Renal cortex interstitium (tissue), 11 donors: ENCODE results near the gene SNX25. TPM values are rescaled to one million over a fixed set of nuclear protein-coding genes. Genes with fewer than 3 reads are reported as not detected.
"Not testable (repeated sequence)": the region's sequence is repeated elsewhere in the genome, so short reads cannot be mapped to it uniquely, and the experiment has no call there.

Source experiments
- DNase-seq, 11 donors: peaks; one replicate each; pipeline ENCODE4 v3.0.0-alpha.2; 2013; ENCODE audit warnings: low read depth in 9 of 11, low spot score in 4 of 11; ENCODE audit errors: extremely low read depth in 1 of 11
- polyA plus RNA-seq, 3 donors: library from polyadenylated mRNA; unstranded; fragments of 120-200 nt; gene quantifications; one replicate each; pipeline ENCODE4 v1.2.1, GENCODE V29; 2013; ENCODE audit not compliant: insufficient read length in 3 of 3

Gene SNX25
- polyA plus RNA-seq, 3 donors = 21.6 to 27.0 (median 25.6) TPM

DNA sequence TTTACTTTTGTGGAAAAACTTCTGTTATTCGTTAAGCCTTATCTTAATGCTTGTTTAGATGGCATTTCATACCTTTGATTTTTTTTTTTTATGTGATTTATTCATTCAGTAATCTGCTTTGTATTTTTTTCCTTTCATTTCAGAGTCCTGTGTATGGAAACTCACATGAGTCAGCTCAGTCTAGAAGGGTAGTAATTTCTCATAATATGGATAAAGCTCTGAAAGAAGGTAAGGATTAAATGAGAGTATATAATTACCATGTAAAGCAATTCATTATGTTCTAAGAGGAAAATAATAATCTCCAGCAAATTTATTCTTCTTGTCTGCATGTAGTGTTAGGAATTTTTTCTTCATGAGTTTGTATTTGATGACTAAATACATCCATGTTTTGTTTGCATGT, 37.8 kb downstream of the SNX25 start:
- DNase-seq = no peak

DNA sequence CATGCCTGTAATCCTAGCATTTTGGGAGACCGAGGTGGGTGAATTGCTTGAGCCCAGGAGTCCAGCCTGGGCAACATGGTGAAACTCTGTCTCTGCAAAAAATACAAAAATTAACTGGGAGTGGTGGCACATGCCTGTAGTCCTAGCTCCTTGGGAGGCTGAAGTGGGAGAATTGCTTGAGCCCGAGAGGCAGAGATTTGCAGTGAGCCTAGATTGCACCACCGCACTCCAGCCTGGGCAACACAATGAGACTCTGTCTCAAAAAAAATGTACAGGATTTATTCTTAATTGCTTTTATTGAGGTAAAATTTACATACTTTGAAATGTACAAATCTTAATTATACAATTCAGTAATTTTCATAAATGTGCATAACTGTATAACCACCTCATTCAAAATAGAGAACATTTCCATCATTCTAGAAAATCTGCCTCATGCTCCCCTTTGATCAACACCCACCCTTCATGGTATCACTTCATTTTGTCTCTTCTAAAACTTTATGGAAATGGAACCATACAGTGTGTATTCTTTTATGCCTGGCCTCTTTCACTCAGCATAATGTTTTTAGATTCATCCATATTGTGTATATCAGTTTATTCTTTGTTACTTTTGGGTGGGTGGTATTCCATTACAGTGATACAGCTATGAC, 39.1 kb downstream of the SNX25 start:
- DNase-seq = no peak

DNA sequence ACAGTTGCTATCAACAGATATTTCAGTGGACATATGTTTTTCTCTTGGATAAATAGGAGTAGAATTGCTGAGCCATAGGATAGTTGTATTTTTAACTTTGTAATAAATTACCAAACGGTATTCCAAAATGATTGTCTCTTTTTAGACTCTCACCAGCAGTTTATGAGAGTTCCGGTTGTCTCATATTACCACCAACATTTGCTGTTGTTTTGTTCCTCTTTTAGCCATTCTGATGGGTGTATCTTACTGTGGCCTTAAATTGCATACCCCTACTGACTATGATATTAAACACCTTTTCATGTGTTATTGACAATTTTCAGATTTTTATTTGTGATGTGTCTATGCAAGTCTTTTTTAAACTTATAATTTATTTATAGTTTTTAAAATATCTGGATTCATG, 39.7 kb downstream of the SNX25 start:
- DNase-seq = no peak

DNA sequence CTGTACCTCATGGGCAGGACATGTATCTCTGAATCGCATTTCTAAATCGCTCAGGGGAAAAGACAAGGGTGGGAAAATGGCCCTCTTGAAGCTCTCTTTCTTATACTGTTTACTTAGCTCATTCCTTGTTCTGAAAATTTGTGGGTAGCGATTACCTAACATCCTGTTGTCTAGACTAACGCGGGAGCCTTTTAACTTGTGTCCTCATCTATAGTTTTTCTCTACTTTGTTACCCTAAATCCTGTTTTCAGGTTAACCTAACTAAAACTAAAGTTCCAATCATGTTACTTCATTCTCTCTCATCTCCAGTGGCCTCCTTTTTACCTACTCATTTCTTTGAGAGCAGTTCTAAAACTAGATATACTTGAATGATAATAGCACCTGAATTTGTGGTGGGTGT, 45.0 kb downstream of the SNX25 start:
- DNase-seq = no peak

DNA sequence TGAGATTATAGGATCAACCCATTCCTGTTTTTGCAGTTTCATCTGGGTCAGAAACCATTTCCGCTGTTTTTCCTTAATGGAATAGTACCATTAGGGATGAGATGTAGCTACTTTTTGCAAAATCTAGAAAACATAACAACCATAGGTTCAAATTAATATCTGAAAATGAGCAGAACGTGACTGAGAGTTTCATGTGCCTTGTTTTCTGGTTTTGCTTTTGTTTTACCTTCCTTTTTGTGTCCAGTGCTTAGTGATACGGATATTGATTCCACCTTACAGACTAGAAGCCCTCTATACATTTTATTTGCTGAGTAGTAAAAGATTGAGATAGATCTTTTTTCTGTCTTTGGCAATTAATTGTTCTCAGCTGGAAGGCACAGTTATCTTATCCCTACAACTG, 46.5 kb downstream of the SNX25 start:
- DNase-seq = no peak

DNA sequence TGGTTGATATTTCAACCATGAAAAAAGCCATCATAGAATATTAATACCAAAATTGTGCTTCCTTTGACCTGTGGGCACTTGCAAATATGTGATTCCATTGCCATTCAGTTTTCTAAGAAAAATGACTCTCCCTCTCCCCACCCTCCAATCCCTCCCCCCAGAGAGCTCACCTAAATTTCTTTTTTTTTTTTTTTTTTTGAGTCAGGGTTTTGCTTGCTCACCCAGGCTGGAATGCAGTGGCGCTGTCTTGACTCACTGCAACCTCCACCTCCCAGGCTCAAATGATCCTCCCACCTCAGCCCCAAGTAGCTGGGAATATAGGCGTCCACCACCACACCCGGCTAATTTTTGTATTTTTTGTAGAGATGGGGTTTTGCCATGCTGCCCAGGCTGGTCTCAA, 47.0 kb downstream of the SNX25 start:
- DNase-seq = no peak

DNA sequence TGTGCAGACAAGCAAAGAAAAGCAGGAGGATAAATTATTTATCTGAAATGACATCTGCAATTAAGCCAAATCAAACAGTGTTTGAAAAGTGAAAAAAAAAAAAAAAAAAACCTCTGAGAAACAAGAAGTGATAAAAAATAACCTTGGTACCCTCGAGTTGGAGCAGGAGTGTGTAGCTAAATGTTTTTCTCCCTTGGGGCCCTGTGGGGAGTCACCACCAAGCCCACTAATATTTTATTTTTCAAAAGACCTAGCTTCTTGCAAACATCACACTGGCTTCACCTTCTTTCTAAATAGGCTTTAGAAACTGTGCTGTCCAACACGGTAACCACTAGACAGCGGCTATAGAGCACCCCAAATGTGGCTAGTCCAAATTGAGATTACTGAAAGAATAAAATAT, 47.7 kb downstream of the SNX25 start:
- no peak for DNase-seq

DNA sequence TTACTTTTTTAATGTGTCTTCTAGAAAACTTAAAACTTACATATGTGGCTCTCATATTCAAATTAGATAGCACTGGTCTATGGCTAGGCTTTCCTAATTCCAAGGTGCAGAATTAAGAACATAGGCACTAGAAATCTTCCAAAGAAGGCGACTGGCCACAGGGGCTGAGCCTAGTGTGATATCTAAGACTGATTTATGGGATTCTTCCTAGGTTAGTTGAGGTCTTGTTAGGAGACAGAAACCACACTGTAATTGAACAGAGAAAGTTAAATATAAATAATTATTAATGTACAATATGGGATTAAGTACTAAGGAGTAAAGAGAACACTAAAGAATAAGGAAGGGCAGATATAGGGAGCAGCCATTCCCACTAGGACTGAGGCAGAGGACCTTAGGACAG, 48.3 kb downstream of the SNX25 start:
- DNase-seq = no peak

DNA sequence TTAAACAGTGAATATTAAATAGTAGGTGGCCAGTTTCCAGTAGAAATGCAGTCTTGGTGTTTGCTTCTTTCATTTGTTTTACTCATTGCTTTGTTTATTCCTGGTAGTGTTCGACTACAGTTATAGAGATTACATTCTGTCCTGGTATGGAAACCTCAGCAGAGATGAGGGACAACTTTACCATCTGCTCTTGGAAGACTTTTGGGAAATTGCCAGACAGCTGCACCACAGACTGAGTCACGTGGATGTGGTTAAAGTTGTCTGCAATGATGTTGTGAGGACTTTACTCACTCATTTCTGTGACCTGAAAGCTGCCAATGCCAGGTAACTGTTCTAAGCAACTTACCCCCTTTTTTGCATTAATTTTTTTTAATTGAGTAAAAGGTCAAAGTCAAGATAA, 49.3 kb downstream of the SNX25 start:
- not testable (repeated sequence) for DNase-seq

DNA sequence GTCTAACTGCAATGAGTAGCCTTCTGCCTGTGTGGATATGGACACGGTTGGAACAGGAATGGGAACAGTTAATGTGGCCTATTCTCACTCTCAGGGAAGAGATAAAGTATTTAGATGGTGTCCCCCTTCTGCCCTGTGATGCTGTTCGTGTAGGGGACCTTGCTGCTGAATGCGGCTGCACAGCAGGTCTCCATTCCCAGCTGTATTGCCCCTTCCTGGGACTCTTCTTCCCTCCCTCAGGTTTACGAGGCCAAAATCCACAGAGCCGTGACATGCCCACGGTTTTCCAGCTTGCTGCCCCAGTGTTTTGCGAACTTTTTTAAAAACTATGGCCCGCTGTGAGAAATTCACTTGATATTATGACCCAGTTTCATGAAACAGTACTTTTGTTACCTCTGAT, 50.3 kb downstream of the SNX25 start:
- DNase-seq = no peak

DNA sequence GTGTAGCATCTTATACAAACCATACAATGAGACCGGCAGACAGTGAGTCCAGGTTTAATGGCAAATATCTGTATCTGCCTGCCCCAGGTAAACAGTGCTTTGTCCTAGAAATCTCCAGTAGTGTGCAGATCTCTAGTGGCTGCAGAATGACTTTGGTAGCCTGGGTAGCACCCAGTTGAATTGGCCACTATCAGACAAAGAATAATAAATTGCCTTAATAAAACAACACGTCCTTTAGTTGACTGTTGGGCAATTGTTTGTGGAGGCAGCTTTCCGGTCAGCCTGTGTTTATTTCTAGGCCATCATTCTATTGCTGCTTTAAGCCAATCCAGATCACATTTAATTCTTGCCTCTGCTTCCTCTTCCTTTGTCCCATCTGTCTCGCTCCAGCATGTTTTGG, 52.5 kb downstream of the SNX25 start:
- no peak for DNase-seq

DNA sequence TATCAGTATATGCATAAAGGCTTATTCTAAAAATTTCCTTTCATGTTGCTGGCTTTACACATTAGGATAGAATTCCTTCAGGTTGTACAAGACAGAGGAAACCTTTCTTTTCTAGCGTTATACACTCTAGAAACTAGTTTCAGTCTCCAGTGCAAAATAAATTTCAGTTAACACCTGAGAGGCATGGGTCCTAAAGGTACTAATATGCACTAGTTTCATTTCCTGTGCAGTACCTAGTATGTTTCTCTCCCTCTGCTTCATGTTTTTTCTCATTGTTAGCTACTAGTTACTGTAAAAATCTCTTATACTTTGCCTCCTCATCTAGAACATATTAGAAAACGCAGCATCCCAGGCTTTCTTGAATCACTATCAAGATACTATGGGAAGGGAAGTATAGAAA, 54.0 kb downstream of the SNX25 start:
- no peak for DNase-seq

DNA sequence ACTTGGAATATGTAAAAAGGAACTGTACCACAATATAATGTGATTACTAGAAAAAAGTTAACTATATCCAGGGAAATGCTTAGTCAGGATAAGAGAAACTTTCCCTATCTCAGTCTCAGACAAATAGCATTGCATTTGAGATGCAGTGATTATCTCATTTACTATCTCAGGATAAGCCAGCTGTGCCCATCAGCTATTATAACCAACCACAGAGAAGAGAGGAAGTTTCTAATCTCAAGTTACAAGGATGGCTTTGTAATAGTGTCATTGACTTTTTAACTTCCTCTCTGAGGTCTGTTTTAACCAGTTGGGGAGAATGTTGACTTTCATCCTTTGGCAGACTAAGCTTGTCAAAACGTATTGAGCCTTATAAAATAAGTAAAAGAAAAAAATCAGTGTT, 56.5 kb downstream of the SNX25 start:
- no peak for DNase-seq

DNA sequence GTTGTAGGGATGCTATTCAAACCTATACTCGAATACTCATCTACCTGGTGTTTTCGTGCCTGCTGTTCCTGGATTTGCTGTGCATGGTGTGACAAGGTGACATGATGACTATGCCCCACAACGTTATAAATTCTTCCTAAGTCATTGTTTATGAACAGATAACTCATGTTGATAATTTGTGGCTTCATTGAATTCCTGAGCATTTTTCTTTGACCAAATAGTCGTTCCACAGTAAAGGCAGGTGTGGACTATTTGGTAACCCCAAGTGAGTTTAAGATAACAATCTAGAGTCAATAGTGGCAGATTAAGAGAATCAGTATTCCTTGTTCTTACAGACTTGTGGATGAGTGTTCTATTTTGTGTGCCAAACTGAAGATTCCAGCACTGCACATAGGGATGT, 59.9 kb downstream of the SNX25 start:
- DNase-seq = no peak

DNA sequence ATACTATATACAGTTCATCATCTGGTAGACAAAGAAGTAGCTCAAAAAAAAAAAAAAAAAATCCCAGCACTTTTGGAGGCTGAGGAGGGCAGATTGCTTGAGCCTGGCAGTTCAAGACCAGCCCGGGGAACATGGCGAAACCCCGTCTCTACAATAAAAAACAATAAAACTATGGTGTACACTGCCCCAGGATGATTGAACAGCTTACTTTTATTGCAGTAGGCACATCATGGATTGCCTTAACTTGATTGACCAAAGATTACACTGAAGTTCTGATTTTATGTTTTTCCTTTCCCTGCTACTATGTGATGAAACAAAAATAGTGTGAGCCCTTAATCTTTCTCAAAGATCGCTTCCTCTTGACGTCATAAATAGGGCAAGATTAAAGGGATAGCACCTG, 60.6 kb downstream of the SNX25 start:
- DNase-seq = no peak

DNA sequence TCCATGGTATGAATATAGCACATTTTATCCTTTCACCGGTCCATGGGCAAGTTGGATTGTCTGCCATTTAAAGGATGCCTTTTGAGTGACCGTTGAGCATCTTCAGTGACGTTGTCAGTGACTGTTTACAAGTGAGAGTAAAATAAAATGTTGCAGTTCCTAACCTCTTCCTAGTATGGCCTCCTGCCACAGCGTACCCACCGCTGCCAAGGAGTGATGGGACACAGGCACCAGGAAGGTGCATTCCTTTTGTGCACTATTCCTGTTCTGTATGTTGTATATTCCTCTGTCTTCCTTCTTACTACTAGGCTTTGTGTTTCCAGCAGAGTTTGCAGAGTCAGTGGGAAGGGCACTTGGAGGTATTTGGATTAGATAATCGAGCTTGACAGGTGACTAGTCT, 61.5 kb downstream of the SNX25 start:
- no peak for DNase-seq

DNA sequence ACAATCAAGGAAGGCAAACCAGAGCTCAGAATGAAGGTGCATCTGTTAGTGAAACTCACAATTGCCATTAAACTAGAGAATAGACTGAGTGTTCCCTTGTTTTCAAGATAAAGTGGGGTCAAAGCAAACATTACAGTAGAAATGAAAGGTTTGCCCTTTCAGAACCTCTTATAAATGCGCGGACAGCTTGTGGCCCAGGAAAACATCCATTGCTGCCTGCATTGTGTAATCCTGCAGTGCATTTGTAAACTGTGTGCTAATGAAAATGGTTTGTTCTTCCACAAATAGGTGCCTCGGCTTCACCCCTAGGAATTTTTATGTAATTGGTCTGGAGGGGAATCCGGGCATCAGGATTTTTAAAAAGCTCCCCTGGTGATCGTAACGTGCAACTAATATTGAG, 62.8 kb downstream of the SNX25 start:
- no peak for DNase-seq

DNA sequence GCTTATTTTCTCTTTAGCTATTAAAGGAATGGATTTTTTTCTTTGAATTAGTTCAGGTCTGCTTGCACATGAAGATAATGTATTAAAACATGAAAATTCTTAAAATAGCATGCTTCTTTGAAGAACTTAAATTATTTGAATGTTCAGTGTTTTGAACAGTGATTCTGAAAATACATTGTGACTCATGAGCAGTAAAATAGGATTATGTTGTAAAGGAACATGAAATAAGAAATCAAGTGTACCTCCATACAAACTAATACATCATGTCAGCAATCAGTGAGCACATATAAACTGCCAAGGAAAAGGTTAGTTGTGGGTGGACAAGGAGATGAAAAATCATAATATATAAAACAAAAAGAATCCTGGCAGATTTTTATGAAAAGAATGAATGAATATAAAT, 66.1 kb downstream of the SNX25 start:
- no peak for DNase-seq

DNA sequence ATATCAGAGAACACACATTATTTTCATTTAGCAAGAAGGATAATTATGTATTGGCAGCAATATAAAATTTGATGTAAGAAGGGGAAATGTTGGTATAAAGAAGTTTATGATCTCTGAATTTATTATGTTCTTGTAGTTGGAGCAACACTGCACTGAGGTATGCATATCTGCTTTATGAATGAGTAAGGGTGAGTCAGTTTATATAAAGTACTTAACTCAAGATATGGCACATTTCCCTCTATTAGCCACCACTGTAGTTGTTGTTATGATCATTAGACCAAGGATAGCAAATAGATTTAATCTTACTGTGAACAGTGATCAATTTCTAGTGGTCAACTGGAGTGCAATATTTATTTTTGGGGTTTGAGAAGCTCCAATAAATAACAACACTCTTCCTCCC, 66.6 kb downstream of the SNX25 start:
- DNase-seq = no peak

DNA sequence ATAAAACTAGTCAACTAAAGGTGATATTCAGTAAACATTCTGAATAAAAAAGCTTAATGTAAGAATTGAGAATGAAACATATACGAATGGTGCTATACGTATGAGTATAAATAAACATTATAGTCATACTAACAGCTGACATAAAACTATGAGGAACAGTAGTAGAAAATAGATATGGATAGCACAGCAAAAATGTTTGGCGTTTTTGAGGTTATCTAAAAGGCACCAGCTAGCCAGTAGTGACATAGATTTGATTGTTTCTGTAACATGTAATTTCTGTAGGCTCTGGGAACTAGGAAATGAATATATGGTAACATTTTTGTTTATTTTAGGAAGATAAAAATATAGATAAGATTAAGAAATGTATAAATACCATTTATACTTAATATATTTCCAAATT, 69.3 kb downstream of the SNX25 start:
- no peak for DNase-seq

DNA sequence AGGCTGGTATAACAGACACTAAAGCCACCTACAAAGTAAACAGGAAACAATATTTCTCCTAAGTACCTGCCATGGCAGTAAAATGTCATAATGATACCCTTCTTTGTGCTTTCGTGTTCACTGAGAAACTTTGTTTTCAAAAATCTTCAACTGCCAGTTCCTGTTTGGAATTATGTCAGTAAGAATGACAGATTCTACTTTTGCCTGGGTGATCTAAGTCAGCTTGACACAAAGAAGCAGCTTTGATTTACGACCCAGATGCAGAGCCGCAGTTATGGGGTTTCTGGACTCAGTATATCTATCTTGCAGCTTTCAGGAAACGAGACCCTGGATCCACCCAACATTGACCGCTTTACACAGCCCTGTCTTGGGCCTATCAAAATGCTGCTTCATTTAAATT, 71.2 kb downstream of the SNX25 start:
- peak in 1 of 11 donors; percentile 7 for DNase-seq

DNA sequence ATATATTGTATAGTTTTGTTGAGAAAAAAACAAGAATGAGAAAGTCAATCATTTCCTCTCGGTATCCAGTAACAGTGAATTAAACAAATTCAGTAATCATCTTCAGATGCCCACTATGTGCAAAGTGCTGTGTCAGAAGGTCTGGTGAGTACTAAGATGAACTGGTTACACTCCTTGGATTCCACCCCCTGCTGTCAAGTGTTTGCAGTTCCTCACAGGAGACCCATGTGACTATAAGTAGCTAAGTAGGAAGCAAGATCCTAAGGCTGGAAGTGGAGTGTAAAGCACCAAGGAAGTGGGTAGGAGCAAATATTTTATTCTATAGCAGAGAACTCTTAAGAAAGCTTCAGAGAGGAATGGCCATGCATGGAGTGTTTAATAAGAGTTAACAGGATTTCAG, 73.6 kb downstream of the SNX25 start:
- no peak for DNase-seq
